ENCODE data around the gene FKBP4.

DNA sequence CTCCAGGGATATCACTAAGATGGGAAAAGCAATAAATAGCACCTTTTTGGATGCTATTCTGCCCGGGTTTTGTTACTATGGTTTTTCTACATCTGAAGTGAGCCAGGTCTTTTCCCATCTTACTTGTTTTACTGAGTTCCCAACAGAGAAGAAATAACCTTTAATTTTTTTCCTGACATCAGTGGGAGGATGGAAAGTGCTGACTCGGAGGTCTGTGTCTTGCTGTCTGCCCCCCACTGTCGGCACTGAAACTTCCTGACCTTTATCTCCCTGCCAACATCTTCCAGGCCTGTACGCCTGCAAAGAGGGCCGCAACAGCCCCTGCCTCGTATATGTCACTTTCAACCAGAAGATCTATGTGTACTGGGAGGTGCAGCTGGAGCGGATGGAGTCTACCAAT, 28.7 kb downstream of the FKBP4 start:
- TF ChIP-seq EZH2 (optimal IDR thresholded peaks at IDR 0.05; ENCODE audit: low read depth, low read length) = no peak
- TF ChIP-seq, protein P1, sequence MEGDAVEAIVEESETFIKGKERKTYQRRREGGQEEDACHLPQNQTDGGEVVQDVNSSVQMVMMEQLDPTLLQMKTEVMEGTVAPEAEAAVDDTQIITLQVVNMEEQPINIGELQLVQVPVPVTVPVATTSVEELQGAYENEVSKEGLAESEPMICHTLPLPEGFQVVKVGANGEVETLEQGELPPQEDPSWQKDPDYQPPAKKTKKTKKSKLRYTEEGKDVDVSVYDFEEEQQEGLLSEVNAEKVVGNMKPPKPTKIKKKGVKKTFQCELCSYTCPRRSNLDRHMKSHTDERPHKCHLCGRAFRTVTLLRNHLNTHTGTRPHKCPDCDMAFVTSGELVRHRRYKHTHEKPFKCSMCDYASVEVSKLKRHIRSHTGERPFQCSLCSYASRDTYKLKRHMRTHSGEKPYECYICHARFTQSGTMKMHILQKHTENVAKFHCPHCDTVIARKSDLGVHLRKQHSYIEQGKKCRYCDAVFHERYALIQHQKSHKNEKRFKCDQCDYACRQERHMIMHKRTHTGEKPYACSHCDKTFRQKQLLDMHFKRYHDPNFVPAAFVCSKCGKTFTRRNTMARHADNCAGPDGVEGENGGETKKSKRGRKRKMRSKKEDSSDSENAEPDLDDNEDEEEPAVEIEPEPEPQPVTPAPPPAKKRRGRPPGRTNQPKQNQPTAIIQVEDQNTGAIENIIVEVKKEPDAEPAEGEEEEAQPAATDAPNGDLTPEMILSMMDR (IDR thresholded peaks at IDR 0.05; ENCODE audit: low read length) = no peak
